Measurements from ENCODE around the gene PRPF6. TPM values are rescaled to one million over a fixed set of nuclear protein-coding genes. Genes with fewer than 3 reads are reported as not detected.

PRPF6 gene
- total and polyA plus RNA-seq, 2 of the 13 experiments (the other 11 are each of a cell fraction or from before 2014, with no cell fraction given), result 63.7 to 101 TPM

- peak; percentile 68 for TF ChIP-seq UBTF (CRISPR knock-in tag; IDR thresholded peaks at IDR 0.05)
- no peak for TF ChIP-seq ZBTB7B (CRISPR knock-in tag; IDR thresholded peaks at IDR 0.05)
- no peak for TF ChIP-seq FOXK2 (IDR thresholded peaks at IDR 0.05)
- TF ChIP-seq PAX8 (CRISPR knock-in tag; IDR thresholded peaks at IDR 0.05; ENCODE audit: borderline replicate concordance), result peak; percentile 68; the same call in 1 of the 2 replicates
- TF ChIP-seq ZNF598 (CRISPR knock-in tag; IDR thresholded peaks at IDR 0.05; ENCODE audit: borderline replicate concordance), result peak; percentile 95; the same call in 1 of the 2 replicates
- no peak for TF ChIP-seq SALL2 (CRISPR knock-in tag; IDR thresholded peaks at IDR 0.05)
- TF ChIP-seq ZNF234 (CRISPR knock-in tag; conservative IDR thresholded peaks at IDR 0.05), result 0 out of 2 replicates have a peak, but pooled peaks have one; percentile 49
- TF ChIP-seq ZNF431 (CRISPR knock-in tag; IDR thresholded peaks at IDR 0.05; ENCODE audit: borderline replicate concordance, low read depth), result no peak; the same call in 1 of the 2 replicates
- TF ChIP-seq KLF11 (CRISPR knock-in tag; IDR thresholded peaks at IDR 0.05), result no peak
- TF ChIP-seq ZMYM3 (CRISPR knock-in tag; IDR thresholded peaks at IDR 0.05), result peak; percentile 61; the same call in 1 of the 2 replicates
- no peak for TF ChIP-seq KLF9 (CRISPR knock-in tag; IDR thresholded peaks at IDR 0.05; ENCODE audit: low read depth)
- TF ChIP-seq ZGPAT (CRISPR knock-in tag; IDR thresholded peaks at IDR 0.05), result no peak
- TF ChIP-seq ZNF44 (CRISPR knock-in tag; IDR thresholded peaks at IDR 0.05), result peak; percentile 82; the same call in 1 of the 2 replicates
- TF ChIP-seq ZNF468 (CRISPR knock-in tag; IDR thresholded peaks at IDR 0.05), result no peak
- TF ChIP-seq ZNF567 (CRISPR knock-in tag; IDR thresholded peaks at IDR 0.05; ENCODE audit: borderline replicate concordance), result 0 out of 2 replicates have a peak, but pooled peaks have one; percentile 63
- peak; percentile 78; the same call in 1 of the 2 replicates for TF ChIP-seq DZIP1 (CRISPR knock-in tag; IDR thresholded peaks at IDR 0.05)
- no peak for TF ChIP-seq TFAP4 (IDR thresholded peaks at IDR 0.05; ENCODE audit: borderline replicate concordance, low read depth)
- 0 out of 2 replicates have a peak, but pooled peaks have one; percentile 53 for TF ChIP-seq ZNF333 (CRISPR knock-in tag; IDR thresholded peaks at IDR 0.05; ENCODE audit: borderline replicate concordance)
- no peak for TF ChIP-seq CEBPB (IDR thresholded peaks at IDR 0.05; ENCODE audit: borderline replicate concordance, low read depth, low read length)
- no peak for TF ChIP-seq STAT5B (CRISPR knock-in tag; IDR thresholded peaks at IDR 0.05)
- peak; percentile 36; the same call in 1 of the 2 replicates for TF ChIP-seq RBFOX2 (IDR thresholded peaks at IDR 0.05; ENCODE audit: low read depth, low read length)
- TF ChIP-seq KMT2B (CRISPR knock-in tag; IDR thresholded peaks at IDR 0.05), result no peak
- TF ChIP-seq ZNF619 (CRISPR knock-in tag; IDR thresholded peaks at IDR 0.05), result peak; percentile 89
Measured at GRCh38 chr20:64080013-64080812, 99.3 kb downstream of the PRPF6 start, which contains the start of gene OPRL1 (continued).

All from HepG2 (cell line).